Ishikawa (cell line): ENCODE results near the gene ABCC3.

Experiments
- EGR1 ChIP-seq: IDR thresholded peaks from 2 replicates; pipeline ENCODE4 v1.6.1; 2012
- TEAD4 ChIP-seq: IDR thresholded peaks from 2 replicates; pipeline ENCODE4 v1.6.1; 2012
- YY1 ChIP-seq: IDR thresholded peaks from 2 replicates; pipeline ENCODE4 v1.6.1; 2012; ENCODE audit warnings: low read depth
- ZBTB7A ChIP-seq: IDR thresholded peaks from 2 replicates; pipeline ENCODE4 v1.6.1; 2012; ENCODE audit warnings: low read depth

DNA sequence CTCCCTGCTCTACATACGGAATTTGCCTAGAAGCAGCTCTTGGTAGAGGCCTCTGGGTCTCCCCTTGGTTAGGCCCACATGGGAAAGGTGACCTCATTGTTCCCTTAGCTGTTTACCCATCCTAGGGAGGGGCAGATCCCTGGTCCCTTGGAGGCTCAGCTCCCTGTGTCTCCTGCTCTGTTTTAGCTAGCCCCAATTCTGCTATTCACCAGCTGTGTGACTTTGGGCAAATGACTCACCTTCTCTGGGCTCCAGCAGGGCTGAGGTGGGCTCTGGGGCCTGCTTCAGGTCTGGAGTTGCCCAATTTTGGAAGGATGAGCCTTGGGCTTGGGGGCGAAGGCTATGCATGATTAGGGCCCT lies 3.9 kb downstream of the ABCC3 start:
- TF ChIP-seq YY1, result no peak
- TF ChIP-seq ZBTB7A, result no peak; the same call in 1 of the 2 replicates
- no peak for TF ChIP-seq EGR1
- no peak for TF ChIP-seq TEAD4
